ENCODE measurements around the gene SLC35A3. TPM values are rescaled to one million over a fixed set of nuclear protein-coding genes. Genes with fewer than 3 reads are reported as not detected.

Gene SLC35A3
- total RNA-seq, 1 experiment from 2014 or later, result 46.5 TPM

GRCh38 chr1:100037927-100038659, 68.3 kb downstream of the SLC35A3 start:
- Histone ChIP-seq H3K9me2 (replicated peaks; ENCODE audit: low read length) (no peaks in the 10 kb centered on the region), H3K9ac (ENCODE audit: low read length) (peak overlapping the region; percentile 98), H2AFZ (ENCODE audit: low read length) (peak overlapping the region; percentile 55), H3F3A (ENCODE audit: low read length, unreplicated experiment) (no peaks in the 10 kb centered on the region), H3K4me3 (ENCODE audit: low read length) (peak overlapping the region; percentile 77), H3K27me3 (ENCODE audit: low read length) (no peaks in the 10 kb centered on the region), H3K9me3 (ENCODE audit: low read length) (no peaks in the 10 kb centered on the region), H3K79me2 (ENCODE audit: low read length) (peaks cover 68% of the 10 kb centered on the region), H3K4me2 (ENCODE audit: low read length) (peak overlapping the region; percentile 92), H3K4me1 (ENCODE audit: insufficient read depth, low read length) (peaks cover 20% of the 10 kb centered on the region), H4K20me1 (ENCODE audit: low read length) (peaks cover 42% of the 10 kb centered on the region), H3K36me3 (ENCODE audit: low read depth, low read length) (peaks cover 2% of the 10 kb centered on the region; the same call in 1 of the 2 replicates), H3K27ac (ENCODE audit: low read length) (peak overlapping the region; percentile 81)
- POLR2A ChIA-PET (ENCODE audit: unreplicated experiment), result interaction anchor here (0.5 to 0.6 kb wide), 2 partner anchors 12 to 110 kb away, joined by 3 to 20 read pairs; no protein-coding TSS in a partner anchor
- DNase-seq (peak; percentile 85), ATAC-seq (peak; percentile 88)
- no peak for TF ChIP-seq CTCF (conservative IDR thresholded peaks at IDR 0.05; ENCODE audit: low read depth, low read length)
- no peak for TF ChIP-seq EZH2phosphoT487 (IDR thresholded peaks at IDR 0.05; ENCODE audit: borderline replicate concordance, low read length)
- TF ChIP-seq EZH2 (IDR thresholded peaks at IDR 0.05; ENCODE audit: low read length, unreplicated experiment), result no peak
- BruUV-seq (replicated peaks), result no TSS peak
- CTCF ChIA-PET, result interaction anchor here (0.6 kb wide), 1 partner anchor 418 kb away, joined by 3 read pairs; no protein-coding TSS in a partner anchor
- intact Hi-C loops (cut with micrococcal nuclease), result loop anchor here (2.0 kb wide), 4 partner anchors 67 to 421 kb away; partner anchors contain the start of genes AGL, SASS6 and TRMT13

GRCh38 chr1:100038660-100039287, 69.0 kb downstream of the SLC35A3 start:
- POLR2A ChIA-PET (ENCODE audit: unreplicated experiment), result no interaction called here
- Histone ChIP-seq H3K9me2 (replicated peaks; ENCODE audit: low read length) (no peaks in the 10 kb centered on the region), H3K9ac (ENCODE audit: low read length) (peak overlapping the region; percentile 98)

More at GRCh38 chr1:100038660-100039287, 69.0 kb downstream of the SLC35A3 start:
- peak overlapping the region; percentile 77 for H3K4me3 ChIP-seq (ENCODE audit: low read length)
- H3K27ac ChIP-seq (ENCODE audit: low read length), result peak overlapping the region; percentile 81
- TF ChIP-seq EZH2phosphoT487 (IDR thresholded peaks at IDR 0.05; ENCODE audit: borderline replicate concordance, low read length), result no peak
- no peak for TF ChIP-seq EZH2 (IDR thresholded peaks at IDR 0.05; ENCODE audit: low read length, unreplicated experiment)
- TF ChIP-seq CTCF (conservative IDR thresholded peaks at IDR 0.05; ENCODE audit: low read depth, low read length), result no peak
- H2AFZ ChIP-seq (ENCODE audit: low read length), result peak overlapping the region; percentile 55; the same call in 1 of the 2 replicates
- peaks cover 74% of the 10 kb centered on the region for H3K79me2 ChIP-seq (ENCODE audit: low read length)
- no peaks in the 10 kb centered on the region for H3F3A ChIP-seq (ENCODE audit: low read length, unreplicated experiment)
- CTCF ChIA-PET, result interaction anchor here (0.6 kb wide), 1 partner anchor 32 kb away, joined by 14 read pairs; no protein-coding TSS in a partner anchor
- peak; percentile 31 for ATAC-seq
- H3K9me3 ChIP-seq (ENCODE audit: low read length), result no peaks in the 10 kb centered on the region
- no peaks in the 10 kb centered on the region for H3K27me3 ChIP-seq (ENCODE audit: low read length)
- H3K4me1 ChIP-seq (ENCODE audit: insufficient read depth, low read length), result peaks cover 20% of the 10 kb centered on the region
- H3K36me3 ChIP-seq (ENCODE audit: low read depth, low read length), result peaks cover 6% of the 10 kb centered on the region
- intact Hi-C loops (cut with micrococcal nuclease), result loop anchor here (2.0 kb wide), 3 partner anchors 94 to 420 kb away; partner anchors contain the start of genes AGL, SASS6 and TRMT13
- peak overlapping the region; percentile 92 for H3K4me2 ChIP-seq (ENCODE audit: low read length)
- DNase-seq, result peak; percentile 51
- no TSS peak for BruUV-seq (replicated peaks)
- peaks cover 43% of the 10 kb centered on the region for H4K20me1 ChIP-seq (ENCODE audit: low read length)

All from PC-3 (cell line).